Glomerular visceral epithelial cell (primary cell): ENCODE data around the gene FAM78A.

Source experiments
- DNase-seq: peaks from one replicate; pipeline ENCODE4 v3.0.0-alpha.2; 2016; ENCODE audit errors: extremely low spot score

Gene FAM78A

DNA sequence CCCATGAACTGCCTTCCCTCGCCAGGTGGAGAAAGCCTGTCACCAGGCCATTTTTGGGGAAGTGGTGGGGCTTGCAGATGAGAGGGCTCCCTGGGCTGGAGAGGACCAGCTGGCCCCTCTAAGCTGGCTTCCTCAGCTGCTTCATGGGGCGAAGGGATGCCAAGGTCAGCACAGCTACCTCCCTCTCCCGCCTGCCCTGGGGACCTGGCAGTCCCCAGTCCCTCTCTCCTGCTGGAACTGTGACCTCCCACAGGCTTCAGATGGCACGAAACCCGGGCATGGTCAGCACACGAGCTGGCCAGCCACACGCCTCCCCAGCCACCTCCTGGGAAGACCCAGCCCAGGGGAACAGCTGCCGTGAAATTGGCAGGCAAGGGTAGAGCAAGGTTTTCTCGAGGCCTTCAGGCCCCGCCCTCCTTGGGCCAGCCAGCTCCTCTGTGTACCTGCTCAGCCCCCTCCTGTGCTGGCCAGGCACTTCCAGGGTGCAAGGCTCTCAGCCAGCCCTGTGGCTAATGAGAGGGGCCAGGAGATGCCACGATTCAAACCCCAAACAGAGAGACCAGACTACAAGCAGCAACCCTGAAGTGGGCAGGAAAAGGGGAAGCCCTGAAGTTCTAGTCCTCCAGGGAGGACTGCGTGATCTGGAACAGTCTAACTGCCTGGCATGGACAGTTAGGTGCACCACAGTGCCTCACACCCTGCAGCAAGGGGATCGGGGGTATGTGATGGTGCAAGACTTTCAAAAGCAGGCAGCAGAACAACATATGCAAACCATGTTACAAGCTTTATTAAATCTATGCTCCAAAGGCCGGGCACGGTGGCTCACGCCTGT, 26.1 kb upstream of the FAM78A start:
- no peak for DNase-seq

DNA sequence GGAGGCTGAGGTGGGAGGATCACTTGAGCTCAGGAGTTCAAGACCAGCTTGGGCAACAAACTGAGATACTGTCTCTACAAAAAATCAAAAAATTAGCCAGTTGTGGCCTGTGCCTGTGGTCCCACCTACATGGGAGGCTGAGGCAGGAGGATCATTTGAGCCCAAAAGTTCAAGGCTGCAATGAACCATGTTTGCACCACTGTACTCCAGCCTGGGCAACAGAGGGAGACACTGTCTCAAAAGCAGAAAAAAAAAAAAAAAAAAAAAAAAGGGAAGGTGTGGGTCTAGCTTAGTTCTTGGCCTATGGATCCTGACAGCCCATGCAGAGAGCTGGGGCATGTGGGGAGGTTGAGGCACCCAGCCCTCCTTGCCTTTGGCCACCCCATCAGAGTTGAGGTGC, 24.1 kb upstream of the FAM78A start:
- DNase-seq, result no peak

DNA sequence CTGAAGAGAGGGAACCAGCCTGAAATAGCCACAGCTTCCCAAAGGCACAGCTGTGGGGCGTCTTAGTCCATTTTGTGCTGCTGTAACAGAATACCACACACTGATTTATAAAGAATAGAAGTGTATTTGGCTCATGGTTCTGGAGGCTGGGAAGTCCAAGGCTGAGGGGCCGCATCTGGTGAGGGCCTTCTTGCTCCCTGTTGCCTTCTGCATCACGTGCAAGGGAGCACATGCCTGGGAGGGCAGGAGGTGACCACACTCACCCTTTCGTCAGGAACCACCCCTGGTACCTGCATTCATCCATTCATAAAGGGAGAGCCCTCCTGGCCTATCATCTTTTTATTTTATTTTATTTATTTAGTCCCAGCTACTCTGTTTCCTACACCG, 23.6 kb upstream of the FAM78A start:
- no peak for DNase-seq

DNA sequence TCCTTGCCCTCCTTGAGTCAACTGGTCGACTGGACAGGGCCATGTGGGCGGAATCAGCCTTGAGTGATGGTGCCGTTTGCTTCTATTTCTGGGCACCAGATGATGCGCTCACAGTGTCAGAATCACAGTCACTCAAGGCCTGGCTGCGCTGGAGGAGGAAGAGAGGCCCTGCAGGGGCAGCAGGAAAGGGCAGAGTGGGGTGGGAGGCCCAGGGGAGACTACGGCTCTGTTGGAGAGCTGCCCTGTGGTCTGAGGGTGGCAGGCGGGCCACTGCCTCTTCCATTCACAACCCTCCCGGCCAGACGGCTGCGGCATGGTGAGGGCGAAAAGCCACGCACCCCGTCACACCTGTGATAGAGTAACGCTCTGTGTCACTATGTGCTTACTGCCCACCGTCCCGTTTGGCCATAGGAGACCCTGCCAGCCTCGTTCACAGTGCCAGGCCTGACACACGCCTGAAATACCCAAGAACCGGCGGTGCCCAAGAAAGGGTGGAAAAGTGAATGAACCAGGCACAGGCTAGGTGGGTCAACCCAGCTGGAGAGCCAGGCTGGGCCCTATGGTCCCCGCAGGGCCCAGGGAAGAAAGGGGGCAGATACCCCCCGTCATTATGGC, 23.1 kb upstream of the FAM78A start:
- no peak for DNase-seq

DNA sequence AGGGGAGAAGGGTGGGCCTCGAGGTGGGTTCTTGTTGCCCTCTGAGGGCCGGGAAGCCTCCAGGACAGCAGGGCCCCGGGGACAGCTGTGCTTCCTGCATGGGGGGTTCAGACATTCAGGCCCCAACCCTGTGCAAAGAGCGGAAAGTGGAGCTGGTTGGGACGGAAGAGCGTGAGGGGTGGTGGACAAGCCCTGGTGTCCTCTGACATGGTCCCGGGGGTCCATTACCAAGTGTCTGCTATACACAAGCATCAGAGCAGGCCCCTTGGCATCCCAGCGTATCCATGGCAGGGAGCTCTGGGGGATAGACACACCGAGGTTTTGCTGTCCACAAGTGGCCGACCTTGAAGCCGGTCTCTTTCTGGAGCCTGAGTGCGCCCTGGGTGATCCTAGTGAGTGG, 22.5 kb upstream of the FAM78A start:
- DNase-seq, result no peak

DNA sequence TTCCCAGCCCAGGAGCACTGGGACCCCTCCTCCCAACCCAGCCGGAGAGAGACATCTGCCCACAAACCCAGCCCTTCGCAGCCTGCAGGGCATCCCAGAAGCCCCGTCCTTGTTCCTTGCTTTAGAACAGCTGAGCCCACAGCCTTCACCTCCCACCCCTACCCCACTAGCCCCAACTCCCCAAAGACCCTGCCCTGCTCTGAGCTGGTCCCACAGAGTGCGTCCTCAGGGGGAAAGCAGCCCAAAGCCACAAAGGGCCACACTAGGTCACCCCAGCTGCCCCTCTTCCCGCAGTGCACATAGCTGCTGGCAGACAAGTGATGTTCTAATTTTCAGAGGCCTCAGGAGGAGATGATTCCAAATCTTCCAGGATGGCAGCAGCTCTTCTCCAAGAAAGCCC, 22.0 kb upstream of the FAM78A start:
- no peak for DNase-seq

DNA sequence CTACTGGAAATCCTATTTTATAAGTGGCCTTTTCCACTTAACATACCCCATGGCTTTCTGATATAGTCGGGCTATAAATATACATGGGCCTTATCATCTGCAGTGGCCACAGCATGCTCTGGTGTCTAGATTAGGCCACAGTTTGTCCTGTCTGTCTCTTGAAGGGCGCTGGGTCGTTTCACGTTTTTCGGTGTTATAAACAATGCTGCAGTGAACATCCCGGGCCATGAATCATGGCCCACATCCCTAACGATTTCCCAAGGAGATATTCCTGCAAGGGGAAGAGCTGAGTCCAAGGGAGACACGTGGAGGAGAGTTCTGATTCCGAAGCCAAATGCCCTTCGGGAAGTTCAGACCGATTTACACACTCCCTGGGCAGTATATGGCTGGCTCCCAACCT, 21.6 kb upstream of the FAM78A start:
- DNase-seq, result no peak

DNA sequence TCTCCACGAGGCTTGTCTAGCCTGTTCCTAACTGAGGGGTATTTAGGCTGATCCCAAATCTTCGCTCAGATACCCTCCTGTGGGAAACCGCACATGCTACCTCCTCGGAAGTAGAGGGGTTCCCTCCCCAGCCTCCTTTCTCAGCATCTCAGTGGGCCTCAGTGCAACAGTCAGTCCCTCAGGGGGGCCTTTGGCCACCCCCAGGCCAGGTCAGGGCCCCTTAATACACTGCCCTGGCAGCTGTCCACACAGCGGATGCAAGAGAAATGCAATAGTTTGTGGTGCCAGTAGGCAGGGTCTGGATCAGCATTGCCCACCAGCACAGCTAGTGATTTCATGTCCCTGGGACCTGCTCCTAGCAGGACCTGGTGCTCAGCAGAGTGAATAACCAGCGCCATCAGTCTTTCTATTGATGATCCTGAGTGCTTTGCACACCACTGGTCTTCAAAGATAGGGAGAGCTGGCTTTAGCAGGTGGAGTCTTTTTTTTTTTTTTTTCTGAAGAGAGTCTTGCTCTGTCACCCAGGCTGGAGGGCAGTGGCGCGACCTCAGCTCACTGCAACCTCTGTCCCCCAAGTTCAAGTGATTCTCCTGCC, 20.7 kb upstream of the FAM78A start:
- no peak for DNase-seq

DNA sequence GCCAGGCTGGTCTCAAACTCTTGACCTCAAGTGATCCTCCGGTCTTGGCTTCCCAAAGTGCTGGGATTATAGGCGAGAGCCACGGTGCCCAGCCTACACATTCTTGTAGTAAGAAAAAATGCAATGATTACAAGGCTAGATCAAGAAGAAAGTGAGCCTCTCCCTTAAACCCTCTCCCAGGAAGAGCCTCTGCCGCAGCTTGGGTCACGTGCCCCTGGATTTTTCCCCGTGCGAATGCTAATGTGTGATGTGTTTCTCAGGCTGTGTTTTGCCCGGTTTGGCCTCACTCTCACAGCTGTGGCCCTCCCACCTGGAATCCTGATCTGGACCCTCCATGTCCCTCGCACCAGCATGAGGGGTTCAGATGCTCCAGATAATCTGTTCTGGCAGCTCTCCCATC, 20.1 kb upstream of the FAM78A start:
- DNase-seq, result no peak

DNA sequence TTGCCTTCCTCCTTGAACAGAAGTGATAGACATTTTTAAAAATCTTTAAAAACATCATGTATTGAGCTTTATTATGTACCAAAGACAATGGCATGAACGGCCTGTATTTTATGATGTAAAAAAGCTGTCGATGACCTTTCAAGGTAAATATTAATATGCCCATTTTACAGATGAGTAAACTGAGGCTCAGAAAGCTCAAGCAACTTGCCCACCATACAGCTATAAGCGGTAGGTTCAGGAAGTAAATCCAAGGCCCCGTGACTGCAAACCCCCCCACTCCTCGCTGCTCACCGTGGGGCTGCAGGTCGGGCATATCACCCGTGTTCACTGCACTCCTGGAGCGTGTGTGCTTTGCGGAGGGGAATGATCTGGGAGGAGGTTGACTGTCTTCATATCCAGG, 16.6 kb upstream of the FAM78A start:
- no peak for DNase-seq

DNA sequence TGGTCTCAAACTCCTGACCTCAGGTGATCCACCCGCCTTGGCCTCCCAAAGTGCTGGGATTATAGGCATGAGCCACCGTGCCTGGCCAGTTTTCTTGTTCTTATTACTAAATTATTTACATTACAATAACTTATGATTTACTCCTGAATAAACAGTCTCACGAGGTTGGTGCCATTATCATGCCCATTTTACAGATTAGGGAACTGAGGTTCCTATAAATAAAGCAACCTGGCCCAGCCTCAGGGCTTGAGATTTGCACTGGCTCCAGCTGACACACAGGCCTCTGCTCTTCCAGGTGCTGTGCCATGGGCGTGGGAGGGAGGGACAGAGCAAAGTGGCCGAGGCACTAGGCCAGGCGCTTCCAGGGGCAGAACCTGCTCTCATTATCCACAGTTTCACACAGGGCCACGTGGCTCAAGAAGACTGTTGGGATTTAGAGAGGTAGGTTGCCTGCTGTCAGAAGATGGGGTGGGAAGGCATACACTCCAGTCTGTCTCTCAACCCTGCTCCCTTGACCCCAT, 15.5 kb upstream of the FAM78A start:
- DNase-seq, result no peak

DNA sequence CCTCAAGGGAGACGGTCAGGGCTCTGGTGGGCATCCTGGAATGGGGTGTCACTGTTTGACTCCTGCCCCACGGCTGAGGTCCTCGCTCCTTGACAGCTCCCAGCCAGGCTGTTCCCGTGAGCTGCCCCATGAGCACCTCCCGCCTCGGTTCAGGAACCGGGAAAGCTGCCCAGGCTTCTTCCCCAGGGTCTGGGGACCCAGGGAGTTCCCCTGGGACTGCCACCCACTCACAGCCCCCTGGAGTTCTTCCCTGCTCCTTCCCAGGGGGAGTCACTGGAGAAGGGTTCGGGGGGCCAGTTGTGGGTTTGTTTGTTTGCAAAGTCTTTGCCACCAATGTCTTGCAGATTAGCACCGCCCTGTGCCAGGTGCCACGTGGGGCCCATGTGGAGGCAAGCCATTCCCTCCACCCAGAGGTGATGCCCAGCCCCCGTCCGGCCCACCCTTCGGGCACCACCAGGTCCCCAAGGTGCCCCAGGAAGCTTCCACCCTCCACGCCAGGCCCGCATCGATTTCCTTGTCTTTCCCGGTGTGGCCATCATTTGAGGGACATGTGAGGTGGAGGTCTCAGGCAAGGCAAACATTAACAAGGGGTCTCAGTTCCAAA, 14.6 kb upstream of the FAM78A start:
- no peak for DNase-seq

DNA sequence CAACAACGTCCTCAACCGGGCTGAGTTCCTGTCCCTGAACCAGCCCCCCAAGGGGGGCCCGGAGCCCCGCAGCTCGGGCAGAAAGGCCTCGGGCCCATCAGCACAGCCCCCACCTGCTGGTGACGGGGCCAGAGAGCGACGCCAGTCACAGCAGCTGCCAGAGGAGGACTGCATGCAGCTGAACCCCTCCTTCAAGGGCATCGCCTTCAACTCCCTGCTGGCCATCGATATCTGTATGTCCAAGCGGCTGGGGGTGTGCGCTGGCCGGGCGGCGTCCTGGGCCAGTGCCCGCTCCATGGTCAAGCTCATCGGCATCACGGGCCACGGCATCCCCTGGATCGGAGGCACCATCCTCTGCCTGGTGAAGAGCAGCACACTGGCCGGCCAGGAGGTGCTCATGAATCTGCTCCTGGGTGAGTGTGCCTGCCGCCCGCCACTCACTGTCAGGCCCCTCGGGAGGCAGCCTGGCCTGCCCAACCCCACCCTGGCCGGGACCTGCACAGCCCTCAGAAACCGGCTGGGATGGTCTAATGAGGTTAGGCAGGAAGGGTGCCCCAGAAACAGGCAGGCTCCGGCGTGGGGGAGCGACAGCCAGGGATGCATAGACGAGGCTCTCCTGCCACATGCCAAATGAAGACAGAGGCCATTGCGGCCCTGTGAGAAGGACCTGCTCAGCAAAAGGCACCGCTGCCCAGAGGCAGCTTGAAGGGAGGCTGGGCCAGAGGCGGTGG, 13.9 kb upstream of the FAM78A start:
- DNase-seq, result no peak

DNA sequence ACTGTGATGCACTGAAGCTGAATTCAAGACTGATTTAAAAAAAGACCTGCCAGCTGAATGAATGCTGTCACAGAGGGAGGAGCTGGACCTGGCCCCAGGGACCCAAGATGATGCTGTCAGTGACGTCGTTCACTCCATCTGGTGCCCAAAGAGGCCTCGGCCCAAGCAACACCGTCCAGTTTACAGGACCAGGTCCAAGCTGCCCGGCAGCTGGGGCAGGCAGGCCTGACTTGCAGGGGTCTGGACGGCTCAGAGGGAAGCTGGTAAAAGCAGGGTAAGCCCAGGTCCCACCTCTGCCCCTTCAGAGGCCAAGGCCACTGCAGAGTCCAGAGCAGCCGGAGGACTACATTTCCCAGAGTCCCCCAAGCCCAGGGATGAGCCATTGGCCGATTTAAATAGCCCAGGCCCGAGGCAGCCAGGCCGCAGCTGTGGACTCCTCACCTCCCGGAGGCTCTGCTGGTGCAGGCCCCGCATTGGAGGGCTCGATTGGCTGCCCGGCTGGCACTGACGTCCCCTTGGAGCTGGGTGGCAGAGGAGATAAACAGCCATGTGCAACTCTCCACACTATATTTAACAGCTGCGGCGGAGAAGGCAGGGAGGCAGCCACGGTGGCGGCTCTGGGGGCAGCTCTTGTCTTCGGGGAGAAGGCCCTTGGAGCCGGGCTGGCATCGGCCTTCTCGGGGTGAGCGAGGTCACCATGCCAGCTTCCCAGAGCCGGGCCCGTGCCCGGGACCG, 13.2 kb upstream of the FAM78A start, which contains the start of gene PLPP7:
PLPP7 (plus strand) TSS at position 423 of the 735 bp plus-strand sequence; CDS start at position 698, 275 bp downstream.
- no peak for DNase-seq

DNA sequence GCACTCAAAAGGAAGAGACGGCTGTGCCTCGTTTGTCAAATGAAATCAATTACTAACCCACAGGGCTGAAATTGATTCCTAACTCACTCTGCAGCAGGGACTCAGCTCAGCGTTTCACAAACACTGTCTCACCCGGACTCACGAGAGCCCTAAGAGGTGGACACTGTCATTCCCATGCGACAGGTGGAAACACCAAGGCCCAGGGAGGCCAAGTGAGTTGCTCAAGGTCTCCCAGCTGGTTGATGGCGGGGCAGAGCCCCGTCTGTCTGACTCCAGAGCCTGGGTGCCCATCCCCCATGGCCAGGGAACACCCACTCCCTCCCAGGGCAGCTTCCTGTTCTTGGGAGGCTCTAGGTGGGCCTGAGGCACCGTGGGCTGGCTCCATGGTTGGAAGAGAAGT, 11.9 kb upstream of the FAM78A start:
- no peak for DNase-seq

DNA sequence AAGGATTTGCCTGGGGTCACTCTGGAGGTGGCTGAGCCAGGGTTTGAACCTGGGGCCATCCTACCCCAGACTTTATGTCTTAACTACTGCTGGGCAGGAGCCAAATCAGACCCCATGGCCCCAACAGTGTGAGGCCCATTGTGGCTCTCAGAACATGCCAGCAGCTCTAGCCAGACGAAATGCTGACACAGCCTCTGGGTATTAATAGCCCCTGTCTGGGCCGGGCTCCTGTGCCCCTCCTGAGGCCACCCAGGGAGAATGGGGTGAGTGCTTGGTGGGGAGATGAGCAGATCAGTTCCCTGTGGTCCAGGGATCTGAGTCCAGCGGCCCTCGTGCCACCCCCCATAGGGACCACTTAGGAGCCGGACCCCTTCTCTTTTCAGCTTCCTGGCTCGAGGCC, 11.0 kb upstream of the FAM78A start:
- no peak for DNase-seq

DNA sequence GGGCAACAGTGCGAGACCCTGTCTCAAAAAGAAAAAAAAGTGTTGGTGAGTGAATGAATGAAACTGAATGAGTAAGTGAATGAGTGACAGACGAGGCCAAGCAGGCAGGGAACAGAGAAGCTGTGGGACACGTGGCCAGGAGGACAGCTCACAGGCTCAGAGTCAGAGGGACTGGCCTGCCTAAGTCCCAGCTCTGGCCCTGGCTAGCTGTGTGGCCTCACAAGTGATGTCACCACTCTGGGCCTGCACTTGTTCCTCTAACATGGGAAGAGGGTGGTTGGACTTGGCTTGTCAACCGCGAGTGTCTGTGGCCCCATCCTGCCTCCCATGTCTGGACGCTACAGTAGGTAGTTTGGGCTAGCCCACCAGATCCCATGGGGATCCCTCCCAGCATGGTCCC, 8.5 kb upstream of the FAM78A start:
- DNase-seq, result no peak

DNA sequence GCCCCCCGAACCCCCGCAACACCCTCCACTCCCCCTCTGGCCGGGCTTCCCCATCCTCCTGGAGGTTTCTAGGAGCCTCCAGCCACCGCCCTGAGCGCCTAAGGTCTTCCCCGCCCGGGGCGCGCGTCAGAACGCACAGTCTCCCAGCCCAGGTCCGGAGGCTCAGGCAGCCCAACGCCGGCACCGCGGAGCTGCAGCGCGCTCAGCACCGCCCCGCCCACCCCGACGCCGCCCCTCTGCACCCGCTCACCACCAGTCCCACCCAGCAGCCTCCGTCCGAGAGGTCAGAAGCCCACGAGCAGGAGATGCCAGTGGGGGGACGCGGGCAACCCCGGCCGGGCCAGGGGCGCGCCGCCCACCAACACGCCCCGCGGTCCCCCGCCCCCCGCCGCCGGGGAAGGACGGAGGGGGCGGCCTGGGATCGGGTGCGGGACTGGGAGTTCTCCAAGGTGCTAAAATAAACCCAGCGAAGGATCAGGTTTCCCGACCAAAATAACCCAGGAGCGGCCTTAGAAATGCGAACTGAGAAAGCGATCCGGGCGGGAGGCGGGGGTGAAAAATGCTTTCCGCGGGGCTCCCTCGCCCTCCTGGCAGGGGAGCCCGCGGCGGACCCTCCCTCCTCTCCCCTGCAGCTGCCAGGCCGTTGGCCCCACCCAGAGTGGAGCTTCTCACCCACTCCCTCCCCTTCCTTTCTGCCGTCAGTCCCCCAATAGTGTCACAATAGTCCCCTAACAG, 6.5 kb upstream of the FAM78A start:
- DNase-seq, result no peak

DNA sequence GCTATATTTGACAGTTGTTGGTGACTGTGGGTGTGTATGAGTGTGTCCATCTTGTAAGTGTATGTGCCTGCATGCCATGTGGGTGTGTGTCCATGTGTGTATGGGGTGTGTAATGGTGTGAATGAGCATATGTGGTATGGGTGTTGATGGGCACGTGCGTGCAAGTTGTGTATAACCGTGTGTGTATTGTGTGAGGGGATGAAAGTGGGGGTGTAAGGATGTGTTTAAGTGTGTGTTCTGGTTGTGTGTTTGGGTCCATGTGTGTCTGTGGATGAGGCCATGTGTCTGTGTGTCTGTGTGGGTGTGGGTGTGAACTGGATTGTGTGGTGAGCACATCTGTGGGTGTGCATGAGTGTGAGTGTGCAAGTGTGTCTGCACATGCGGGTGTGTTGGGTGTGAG, 5.9 kb upstream of the FAM78A start:
- no peak for DNase-seq
